Astrocyte (in vitro differentiated cells and primary cell): Measurements from ENCODE around the gene FJX1.

Experiments used
- EZH2 ChIP-seq: IDR thresholded peaks from 2 replicates; pipeline ENCODE4 v1.6.1; 2012; ENCODE audit warnings: mild to moderate bottlenecking, low read length, inconsistent platforms; ENCODE audit not compliant: insufficient read depth
- TF ChIP-seq, protein P1 (sequence below): IDR thresholded peaks from 2 replicates; pipeline ENCODE4 v1.5.1; 2011; ENCODE audit warnings: low read depth, mild to moderate bottlenecking, inconsistent platforms, low read length, moderate library complexity; ENCODE audit not compliant: insufficient read depth

DNA sequence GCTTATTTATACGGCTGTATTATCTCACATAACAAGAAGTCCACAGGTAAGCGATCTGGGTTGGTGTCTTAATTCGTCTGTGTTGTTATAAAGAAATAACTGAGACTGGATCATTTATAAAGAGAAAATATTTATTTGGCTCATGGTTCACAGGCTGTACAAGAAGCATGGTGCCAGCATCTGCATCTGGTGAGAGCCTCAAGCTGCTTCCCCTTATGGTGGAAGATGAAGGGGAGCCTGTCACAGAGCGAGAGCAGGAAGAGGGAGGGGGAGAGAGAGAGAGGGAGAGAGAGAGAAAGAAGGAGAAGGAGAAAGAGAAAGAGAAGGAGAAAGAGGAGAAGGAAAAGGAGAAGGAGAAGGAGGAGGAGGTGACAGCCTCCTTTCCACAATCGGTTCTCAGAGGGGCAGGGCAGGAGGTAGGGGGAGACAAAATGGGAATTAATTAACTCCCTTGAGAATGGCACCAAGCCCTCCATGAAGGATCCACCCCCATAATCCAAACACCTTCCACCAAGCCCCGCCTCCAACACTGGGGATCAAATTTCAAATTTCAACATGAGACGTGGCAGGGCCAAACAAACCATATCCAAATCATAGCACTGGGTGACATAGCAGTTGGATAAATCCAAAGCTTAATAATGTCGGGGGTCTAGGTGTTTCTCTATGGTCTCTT is 29.3 kb downstream of the FJX1 start:
- TF ChIP-seq, protein P1, sequence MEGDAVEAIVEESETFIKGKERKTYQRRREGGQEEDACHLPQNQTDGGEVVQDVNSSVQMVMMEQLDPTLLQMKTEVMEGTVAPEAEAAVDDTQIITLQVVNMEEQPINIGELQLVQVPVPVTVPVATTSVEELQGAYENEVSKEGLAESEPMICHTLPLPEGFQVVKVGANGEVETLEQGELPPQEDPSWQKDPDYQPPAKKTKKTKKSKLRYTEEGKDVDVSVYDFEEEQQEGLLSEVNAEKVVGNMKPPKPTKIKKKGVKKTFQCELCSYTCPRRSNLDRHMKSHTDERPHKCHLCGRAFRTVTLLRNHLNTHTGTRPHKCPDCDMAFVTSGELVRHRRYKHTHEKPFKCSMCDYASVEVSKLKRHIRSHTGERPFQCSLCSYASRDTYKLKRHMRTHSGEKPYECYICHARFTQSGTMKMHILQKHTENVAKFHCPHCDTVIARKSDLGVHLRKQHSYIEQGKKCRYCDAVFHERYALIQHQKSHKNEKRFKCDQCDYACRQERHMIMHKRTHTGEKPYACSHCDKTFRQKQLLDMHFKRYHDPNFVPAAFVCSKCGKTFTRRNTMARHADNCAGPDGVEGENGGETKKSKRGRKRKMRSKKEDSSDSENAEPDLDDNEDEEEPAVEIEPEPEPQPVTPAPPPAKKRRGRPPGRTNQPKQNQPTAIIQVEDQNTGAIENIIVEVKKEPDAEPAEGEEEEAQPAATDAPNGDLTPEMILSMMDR = no peak
- TF ChIP-seq EZH2 = no peak
